CD4-positive, alpha-beta memory T cell (primary cell): ENCODE results near the gene GALNT18. TPM values are rescaled to one million over a fixed set of nuclear protein-coding genes. Genes with fewer than 3 reads are reported as not detected.

Source experiments
- CTCF ChIA-PET: fragments of 350-600 bp; sonication (Branson Sonifier 250); formaldehyde crosslinking; loops from one replicate; lab custom pipeline; 2021; ENCODE audit warnings: inconsistent platforms; ENCODE audit not compliant: partially characterized antibody; lab: Charles Lee
- POLR2A ChIA-PET: fragments of 350-600 bp; sonication (Branson Sonifier 250); formaldehyde crosslinking; loops from one replicate; lab custom pipeline; 2021; ENCODE audit not compliant: partially characterized antibody; lab: Charles Lee
- DNase-seq, 5 donors: peaks; one replicate each; pipeline versions ENCODE4 v3.0.0 to v3.0.0-alpha.2; 2020 to 2022; ENCODE audit warnings: mixed read lengths in 1 of 5
- H3K27ac ChIP-seq: one replicate; pipeline ENCODE4 v1.7.0; 2013; ENCODE audit warnings: low read depth, low read length
- H3K27me3 ChIP-seq: 2 replicates; pipeline ENCODE4 v1.7.0; 2013; ENCODE audit warnings: mild to moderate bottlenecking, low read length, moderate library complexity; ENCODE audit not compliant: insufficient read depth
- H3K36me3 ChIP-seq: 2 replicates; pipeline ENCODE4 v1.7.0; 2013; ENCODE audit warnings: mild to moderate bottlenecking, low read length, moderate library complexity; ENCODE audit not compliant: insufficient read depth
- H3K4me1 ChIP-seq: 2 replicates; pipeline ENCODE4 v1.7.0; 2013; ENCODE audit warnings: mild to moderate bottlenecking, low read length, moderate library complexity; ENCODE audit not compliant: insufficient read depth
- H3K4me3 ChIP-seq, 2 donors: one replicate each; pipeline ENCODE4 v1.7.0; 2013; ENCODE audit warnings: low read length in 2 of 2, mild to moderate bottlenecking in 1 of 2
- H3K9me3 ChIP-seq, 2 donors: one replicate each; pipeline ENCODE4 v1.7.0; 2013; ENCODE audit warnings: low read length in 2 of 2, control low read depth in 1 of 2; ENCODE audit not compliant: control insufficient read depth in 1 of 2
- H3K27ac Mint-ChIP-seq, 7 donors: one replicate each; pipeline ENCODE4 v1.8.0; 2020 to 2021; ENCODE audit warnings: mixed read lengths in 7 of 7, mild to moderate bottlenecking in 6 of 7, inconsistent platforms in 3 of 7, moderate library complexity in 3 of 7
- H3K27me3 Mint-ChIP-seq, 2 donors: one replicate each; pipeline ENCODE4 v1.8.0; 2020 to 2021; ENCODE audit warnings: mixed read lengths in 2 of 2
- H3K36me3 Mint-ChIP-seq, 2 donors: one replicate each; pipeline ENCODE4 v1.8.0; 2020 to 2021; ENCODE audit warnings: mixed read lengths in 2 of 2, inconsistent platforms in 1 of 2, mild to moderate bottlenecking in 1 of 2
- H3K4me1 Mint-ChIP-seq, 4 donors: one replicate each; pipeline ENCODE4 v1.8.0; 2020 to 2021; ENCODE audit warnings: mixed read lengths in 4 of 4, mild to moderate bottlenecking in 1 of 4
- H3K4me3 Mint-ChIP-seq, 8 donors: one replicate each; pipeline ENCODE4 v1.8.0; 2020 to 2021; ENCODE audit warnings: mixed read lengths in 8 of 8, mild to moderate bottlenecking in 7 of 8, moderate library complexity in 6 of 8, inconsistent platforms in 3 of 8
- H3K9me3 Mint-ChIP-seq, 8 donors: one replicate each; pipeline ENCODE4 v1.8.0; 2020 to 2021; ENCODE audit warnings: mixed read lengths in 8 of 8, mild to moderate bottlenecking in 5 of 8, inconsistent platforms in 3 of 8, moderate library complexity in 1 of 8
- intact Hi-C: fragments of 100-400 bp; cut with micrococcal nuclease; formaldehyde crosslinking; loops from one replicate; pipeline ENCODE4 v1.15.1; 2023
- polyA plus RNA-seq, 2 donors: library from polyadenylated mRNA; unstranded; fragments of 300-500 nt; fragmentation: Illumina TruSeq; gene quantifications; one replicate each; pipeline ENCODE4 v1.2.3, GENCODE V29; 2021
- total RNA-seq, 2 experiments: library from RNA; stranded (reverse); gene quantifications; one replicate each; pipeline ENCODE4 v1.2.3, GENCODE V29; 2021

GALNT18 gene
- total and polyA plus RNA-seq, 4 experiments from 2014 or later = not detected

- Mint-ChIP-seq H3K4me1 (no peaks in the 10 kb centered on the region), H3K27ac (no peak overlapping the region), H3K27me3 (peaks cover 2 to 4% of the 10 kb centered on the region in 2 donors), H3K4me3 (no peak overlapping the region), H3K9me3 (no peaks in the 10 kb centered on the region), H3K36me3 (no peaks in the 10 kb centered on the region)
- Histone ChIP-seq H3K9me3 (no peaks in the 10 kb centered on the region), H3K36me3 (no peaks in the 10 kb centered on the region), H3K4me3 (no peak overlapping the region), H3K27ac (no peak overlapping the region), H3K4me1 (no peaks in the 10 kb centered on the region), H3K27me3 (no peaks in the 10 kb centered on the region)
- ChIA-PET POLR2A (no interaction called here), CTCF (no interaction called here)
- no peak for DNase-seq
- intact Hi-C loops = no loop called here
Measured at GRCh38 chr11:11348303-11348702, 273.5 kb downstream of the GALNT18 start.

DNA sequence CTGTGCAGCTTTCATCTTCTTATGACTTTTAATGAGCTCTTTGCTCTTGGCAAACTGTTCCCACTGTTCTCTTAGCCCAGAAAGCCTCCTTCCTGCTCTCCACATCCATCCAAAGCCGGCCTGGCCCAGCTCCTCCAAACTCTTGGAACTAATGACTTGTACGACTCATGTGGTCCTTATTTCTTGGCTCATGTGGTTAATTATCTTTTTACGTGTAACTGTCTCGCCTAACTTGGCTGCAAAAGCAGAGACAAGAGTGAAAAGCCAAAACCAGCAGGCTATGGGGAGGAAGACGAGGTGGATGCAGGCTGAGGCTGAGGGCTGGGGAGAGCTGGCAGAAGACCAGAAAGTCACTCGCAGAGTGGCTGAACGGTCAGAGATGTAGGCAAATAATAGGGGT lies 274.2 kb downstream of the GALNT18 start:
- Mint-ChIP-seq H3K27me3 (peaks cover 2 to 4% of the 10 kb centered on the region in 2 donors), H3K4me3 (no peak overlapping the region), H3K4me1 (no peaks in the 10 kb centered on the region), H3K36me3 (no peaks in the 10 kb centered on the region), H3K27ac (no peak overlapping the region), H3K9me3 (no peaks in the 10 kb centered on the region)
- intact Hi-C loops = no loop called here
- no peak for DNase-seq
- no peaks in the 10 kb centered on the region for H3K4me1 ChIP-seq
- no peak overlapping the region for H3K4me3 ChIP-seq
- no peak overlapping the region for H3K27ac ChIP-seq
- H3K36me3 ChIP-seq = no peaks in the 10 kb centered on the region
- ChIA-PET POLR2A (no interaction called here), CTCF (no interaction called here)
- no peaks in the 10 kb centered on the region for H3K9me3 ChIP-seq
- H3K27me3 ChIP-seq = no peaks in the 10 kb centered on the region

GRCh38 chr11:11346303-11346702 lies 275.5 kb downstream of the GALNT18 start:
- Mint-ChIP-seq H3K4me3 (no peak overlapping the region), H3K27me3 (peaks cover 2 to 4% of the 10 kb centered on the region in 2 donors), H3K9me3 (no peaks in the 10 kb centered on the region), H3K36me3 (no peaks in the 10 kb centered on the region), H3K4me1 (no peaks in the 10 kb centered on the region), H3K27ac (no peak overlapping the region)
- Histone ChIP-seq H3K36me3 (no peaks in the 10 kb centered on the region), H3K27me3 (no peaks in the 10 kb centered on the region), H3K4me1 (no peaks in the 10 kb centered on the region), H3K4me3 (no peak overlapping the region), H3K27ac (no peak overlapping the region), H3K9me3 (no peaks in the 10 kb centered on the region)
- intact Hi-C loops = no loop called here
- ChIA-PET CTCF (no interaction called here), POLR2A (no interaction called here)
- no peak for DNase-seq

DNA sequence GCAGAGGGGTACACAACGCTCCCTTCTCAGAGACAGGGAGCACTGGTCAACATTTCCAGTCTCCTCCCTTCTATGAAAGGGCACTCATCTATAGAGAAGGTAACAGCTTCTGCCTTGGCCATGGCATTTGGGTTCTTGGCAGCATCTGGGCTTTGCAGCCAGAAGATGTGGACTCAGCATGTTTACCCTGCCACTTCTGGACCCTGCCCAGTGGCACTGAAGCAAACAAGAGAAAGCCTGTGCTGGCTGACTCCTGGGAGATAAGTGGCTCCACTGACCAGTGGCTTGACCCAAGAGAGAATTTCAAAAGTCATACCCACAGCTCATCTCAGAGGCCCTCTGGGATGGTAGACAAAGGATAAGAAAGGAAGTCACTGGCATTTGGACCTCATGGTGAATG lies 276.7 kb downstream of the GALNT18 start:
- Histone ChIP-seq H3K36me3 (no peaks in the 10 kb centered on the region), H3K27ac (no peak overlapping the region), H3K9me3 (no peaks in the 10 kb centered on the region), H3K4me3 (no peak overlapping the region), H3K27me3 (no peaks in the 10 kb centered on the region), H3K4me1 (no peaks in the 10 kb centered on the region)
- H3K4me3 Mint-ChIP-seq = no peak overlapping the region
- H3K27me3 Mint-ChIP-seq = peaks cover 2 to 4% of the 10 kb centered on the region in 2 donors
- no peaks in the 10 kb centered on the region for H3K36me3 Mint-ChIP-seq
- intact Hi-C loops = no loop called here
- ChIA-PET POLR2A (no interaction called here), CTCF (no interaction called here)
- DNase-seq = no peak
- no peaks in the 10 kb centered on the region for H3K9me3 Mint-ChIP-seq
- H3K4me1 Mint-ChIP-seq = no peaks in the 10 kb centered on the region
- H3K27ac Mint-ChIP-seq = peak overlapping the region in 1 of 7 donors; percentile 19

GRCh38 chr11:11344045-11344444 lies 277.8 kb downstream of the GALNT18 start:
- DNase-seq = no peak
- Mint-ChIP-seq H3K4me3 (no peak overlapping the region), H3K9me3 (no peaks in the 10 kb centered on the region), H3K27ac (no peak overlapping the region), H3K4me1 (no peaks in the 10 kb centered on the region), H3K36me3 (no peaks in the 10 kb centered on the region), H3K27me3 (peaks cover 4% of the 10 kb centered on the region in 2 donors)
- Histone ChIP-seq H3K36me3 (no peaks in the 10 kb centered on the region), H3K27me3 (no peaks in the 10 kb centered on the region), H3K4me1 (no peaks in the 10 kb centered on the region), H3K4me3 (no peak overlapping the region), H3K9me3 (no peaks in the 10 kb centered on the region), H3K27ac (no peak overlapping the region)
- ChIA-PET POLR2A (no interaction called here), CTCF (no interaction called here)
- intact Hi-C loops = no loop called here

DNA sequence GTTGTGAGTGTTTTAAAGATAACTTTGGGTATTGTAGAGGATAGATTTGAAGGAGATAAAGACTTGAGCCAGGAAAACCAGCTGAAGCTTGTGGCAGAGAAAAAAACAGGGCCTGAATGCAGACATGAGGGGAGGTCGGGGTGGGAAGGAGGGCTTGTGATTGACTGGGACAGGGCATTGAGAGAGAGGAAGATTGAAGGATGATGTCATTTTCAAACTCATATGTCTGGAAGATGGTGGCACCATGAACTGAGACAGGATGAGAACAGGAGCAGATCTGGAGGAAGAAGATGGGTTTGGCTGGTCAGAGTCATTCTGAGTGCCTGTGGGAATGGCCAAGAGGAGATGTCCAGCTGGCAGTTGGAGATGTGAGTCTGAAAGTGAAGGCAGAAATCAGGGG lies 283.5 kb downstream of the GALNT18 start:
- no peak for DNase-seq
- no peak overlapping the region for H3K27ac Mint-ChIP-seq
- H3K4me1 ChIP-seq = no peaks in the 10 kb centered on the region
- POLR2A ChIA-PET = no interaction called here
- no peaks in the 10 kb centered on the region for H3K9me3 Mint-ChIP-seq
- no peaks in the 10 kb centered on the region for H3K36me3 ChIP-seq
- intact Hi-C loops = no loop called here
- no peaks in the 10 kb centered on the region for H3K27me3 ChIP-seq
- peaks cover 0 to 1% (median 0%) of the 10 kb centered on the region in 4 donors for H3K4me1 Mint-ChIP-seq
- H3K4me3 Mint-ChIP-seq = no peak overlapping the region
- H3K27ac ChIP-seq = no peak overlapping the region
- H3K4me3 ChIP-seq = no peak overlapping the region
- CTCF ChIA-PET = no interaction called here
- no peaks in the 10 kb centered on the region for H3K9me3 ChIP-seq
- H3K36me3 Mint-ChIP-seq = no peaks in the 10 kb centered on the region
- peaks cover 10 to 13% of the 10 kb centered on the region in 2 donors for H3K27me3 Mint-ChIP-seq

- no peak for DNase-seq
- Histone ChIP-seq H3K4me3 (no peak overlapping the region), H3K36me3 (no peaks in the 10 kb centered on the region), H3K27me3 (no peaks in the 10 kb centered on the region), H3K27ac (no peak overlapping the region), H3K4me1 (no peaks in the 10 kb centered on the region), H3K9me3 (no peaks in the 10 kb centered on the region)
- POLR2A ChIA-PET = no interaction called here
- no peaks in the 10 kb centered on the region for H3K9me3 Mint-ChIP-seq
- no peak overlapping the region for H3K4me3 Mint-ChIP-seq
- CTCF ChIA-PET = no interaction called here
- no peaks in the 10 kb centered on the region for H3K36me3 Mint-ChIP-seq
- peaks cover 10 to 13% of the 10 kb centered on the region in 2 donors for H3K27me3 Mint-ChIP-seq
- peaks cover 0 to 1% (median 0%) of the 10 kb centered on the region in 4 donors for H3K4me1 Mint-ChIP-seq
- intact Hi-C loops = no loop called here
- no peak overlapping the region for H3K27ac Mint-ChIP-seq
Measured at GRCh38 chr11:11336664-11337063, 285.1 kb downstream of the GALNT18 start.

GRCh38 chr11:11335043-11335442 lies 286.8 kb downstream of the GALNT18 start:
- no peaks in the 10 kb centered on the region for H3K27me3 ChIP-seq
- H3K27ac ChIP-seq = no peak overlapping the region
- no peaks in the 10 kb centered on the region for H3K9me3 ChIP-seq
- Mint-ChIP-seq H3K9me3 (no peaks in the 10 kb centered on the region), H3K27ac (no peak overlapping the region), H3K4me1 (peaks cover 0 to 1% (median 0%) of the 10 kb centered on the region in 4 donors), H3K36me3 (no peaks in the 10 kb centered on the region), H3K4me3 (no peak overlapping the region), H3K27me3 (peaks cover 10 to 13% of the 10 kb centered on the region in 2 donors)
- H3K36me3 ChIP-seq = no peaks in the 10 kb centered on the region
- DNase-seq = no peak
- no peaks in the 10 kb centered on the region for H3K4me1 ChIP-seq
- ChIA-PET CTCF (no interaction called here), POLR2A (no interaction called here)
- H3K4me3 ChIP-seq = no peak overlapping the region
- intact Hi-C loops = no loop called here
